HL-60 (cell line): ENCODE measurements around the gene LSAMP.

Experiments
- DNase-seq, 2 experiments: peaks; one replicate each; pipeline ENCODE4 v3.0.0-alpha.2; 2010 to 2020; ENCODE audit warnings: low read depth in 1 of 2, low spot score in 1 of 2
- H3K27ac ChIP-seq: fragments of 250-450 bp; sonication (Bioruptor Pico); replicated peaks from 2 replicates; pipeline ENCODE4 v1.5.1; 2020; ENCODE audit warnings: mild to moderate bottlenecking, moderate library complexity
- H3K27me3 ChIP-seq: fragments of 250-450 bp; sonication (Bioruptor Pico); 2 replicates; pipeline ENCODE4 v1.5.1; 2021; ENCODE audit warnings: mild to moderate bottlenecking, moderate library complexity; ENCODE audit not compliant: insufficient read depth, poor library complexity, severe bottlenecking
- H3K4me3 ChIP-seq: replicated peaks from 2 replicates; pipeline ENCODE4 v1.5.1; 2011; ENCODE audit warnings: mild to moderate bottlenecking, control low read depth, low read length; ENCODE audit not compliant: insufficient read depth
- CTCF ChIP-seq: IDR thresholded peaks from one replicate; pipeline ENCODE4 v1.5.1; 2011; ENCODE audit warnings: low read length, control low read depth, inconsistent platforms; ENCODE audit not compliant: insufficient read depth
- GABPA ChIP-seq: IDR thresholded peaks from 2 replicates; pipeline ENCODE4 v1.6.1; 2012; ENCODE audit warnings: low read depth
- POLR2AphosphoS5 ChIP-seq: IDR thresholded peaks from 2 replicates; pipeline ENCODE4 v1.6.1; 2012; ENCODE audit warnings: low read depth
- REST ChIP-seq: IDR thresholded peaks from 2 replicates; pipeline ENCODE4 v1.6.1; 2012; ENCODE audit warnings: low read depth; ENCODE audit not compliant: insufficient replicate concordance
- SPI1 ChIP-seq: IDR thresholded peaks from 2 replicates; pipeline ENCODE4 v1.6.1; 2012; ENCODE audit warnings: low read depth, mild to moderate bottlenecking, borderline replicate concordance

LSAMP gene

GRCh38 chr3:116429479-116430269 is 15.6 kb downstream of the LSAMP start:
- no peak overlapping the region for H3K27ac ChIP-seq
- no peak for DNase-seq
- H3K27me3 ChIP-seq: no peaks in the 10 kb centered on the region
- no peak overlapping the region for H3K4me3 ChIP-seq
- TF ChIP-seq CTCF: no peak
- TF ChIP-seq POLR2AphosphoS5: no peak

- DNase-seq: no peak
- TF ChIP-seq GABPA: no peak
- Histone ChIP-seq H3K4me3 (no peak overlapping the region), H3K27ac (no peak overlapping the region), H3K27me3 (no peaks in the 10 kb centered on the region)
Observed at GRCh38 chr3:116426036-116426435, 19.3 kb downstream of the LSAMP start.

GRCh38 chr3:116425126-116425525 is 20.2 kb downstream of the LSAMP start:
- no peak overlapping the region for H3K4me3 ChIP-seq
- TF ChIP-seq CTCF: no peak
- H3K27ac ChIP-seq: no peak overlapping the region
- no peaks in the 10 kb centered on the region for H3K27me3 ChIP-seq
- DNase-seq: no peak

- Histone ChIP-seq H3K27me3 (no peaks in the 10 kb centered on the region), H3K4me3 (no peak overlapping the region), H3K27ac (no peak overlapping the region)
- TF ChIP-seq GABPA: no peak
- TF ChIP-seq POLR2AphosphoS5: no peak
- no peak for TF ChIP-seq CTCF
- no peak for TF ChIP-seq REST
- no peak for TF ChIP-seq SPI1
- no peak for DNase-seq
Observed at GRCh38 chr3:116423945-116424344, 21.3 kb downstream of the LSAMP start.

GRCh38 chr3:116423374-116423773 is 21.9 kb downstream of the LSAMP start:
- no peak for DNase-seq
- Histone ChIP-seq H3K27me3 (no peaks in the 10 kb centered on the region), H3K4me3 (no peak overlapping the region), H3K27ac (no peak overlapping the region)
- TF ChIP-seq GABPA: no peak

- H3K27me3 ChIP-seq: no peaks in the 10 kb centered on the region
- no peak for DNase-seq
- TF ChIP-seq GABPA (no peak), SPI1 (no peak)
- no peak overlapping the region for H3K27ac ChIP-seq
- H3K4me3 ChIP-seq: no peak overlapping the region
Observed at GRCh38 chr3:116417151-116417550, 28.1 kb downstream of the LSAMP start.
